ENCODE data around the gene AGPAT3.

AGPAT3 gene

GRCh38 chr21:43866260-43866629, 1.2 kb downstream of the AGPAT3 start:
- no peak for DNase-seq

GRCh38 chr21:43866659-43867331, 1.8 kb downstream of the AGPAT3 start:
- no peak for DNase-seq

- DNase-seq, result no peak
Observed at GRCh38 chr21:43867332-43867703, 2.3 kb downstream of the AGPAT3 start.

- no peak for DNase-seq
Observed at GRCh38 chr21:43867948-43868347, 2.9 kb downstream of the AGPAT3 start.

GRCh38 chr21:43868461-43868860, 3.4 kb downstream of the AGPAT3 start:
- no peak for DNase-seq

- no peak for DNase-seq
Observed at GRCh38 chr21:43869486-43870325, 4.7 kb downstream of the AGPAT3 start.

GRCh38 chr21:43871487-43871886, 6.5 kb downstream of the AGPAT3 start:
- DNase-seq, result no peak

- no peak for DNase-seq
Observed at GRCh38 chr21:43872531-43873197, 7.6 kb downstream of the AGPAT3 start.

- DNase-seq, result no peak
Observed at GRCh38 chr21:43873673-43874072, 8.7 kb downstream of the AGPAT3 start.

GRCh38 chr21:43874085-43874805, 9.2 kb downstream of the AGPAT3 start:
- no peak for DNase-seq

- DNase-seq, result no peak
Observed at GRCh38 chr21:43876605-43877004, 11.6 kb downstream of the AGPAT3 start.

GRCh38 chr21:43877936-43878575, 13.0 kb downstream of the AGPAT3 start:
- no peak for DNase-seq

GRCh38 chr21:43879348-43880110, 14.5 kb downstream of the AGPAT3 start:
- DNase-seq, result no peak

- no peak for DNase-seq
Observed at GRCh38 chr21:43880111-43880985, 15.3 kb downstream of the AGPAT3 start.

- no peak for DNase-seq
Observed at GRCh38 chr21:43881283-43881682, 16.3 kb downstream of the AGPAT3 start.

GRCh38 chr21:43881935-43882334, 16.9 kb downstream of the AGPAT3 start:
- DNase-seq, result no peak

GRCh38 chr21:43882952-43883545, 18.0 kb downstream of the AGPAT3 start:
- no peak for DNase-seq

- no peak for DNase-seq
Observed at GRCh38 chr21:43884012-43884860, 19.2 kb downstream of the AGPAT3 start.

GRCh38 chr21:43884861-43885417, 19.9 kb downstream of the AGPAT3 start:
- DNase-seq, result no peak
